ENCODE data around the gene NDUFAB1.

DNA sequence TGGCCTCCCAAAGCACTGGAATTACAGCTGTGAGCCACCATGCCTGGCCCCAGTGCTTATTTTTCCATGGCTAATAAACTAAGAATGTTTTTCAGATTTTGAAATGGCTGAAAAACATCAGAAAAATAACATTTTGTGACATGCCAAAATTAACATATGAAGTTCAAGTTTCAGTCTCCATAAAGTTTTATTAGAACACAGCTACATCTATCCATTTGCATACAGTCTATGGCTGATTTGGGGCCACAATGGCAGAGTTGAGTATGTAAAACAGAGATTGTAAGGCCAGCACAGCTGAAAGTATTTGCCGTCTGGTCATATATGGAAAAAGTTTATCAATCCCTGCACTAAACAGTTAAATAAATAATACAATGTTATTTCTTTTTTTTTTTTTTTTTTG is 13.8 kb upstream of the NDUFAB1 start:
- no peak for TF ChIP-seq CTCF (IDR thresholded peaks at IDR 0.05; ENCODE audit: poor library complexity)
- no peak for TF ChIP-seq EZH2phosphoT487 (IDR thresholded peaks at IDR 0.05; ENCODE audit: low read depth, severe bottlenecking, unreplicated experiment)
- TF ChIP-seq EZH2 (IDR thresholded peaks at IDR 0.05; ENCODE audit: borderline replicate concordance), result no peak

All from hepatocyte (in vitro differentiated cells).